Sigmoid colon (tissue), 7 donors: ENCODE results near the gene NFE2L3. TPM values are rescaled to one million over a fixed set of nuclear protein-coding genes. Genes with fewer than 3 reads are reported as not detected.
"Not testable (repeated sequence)": the region's sequence is repeated elsewhere in the genome, so short reads cannot be mapped to it uniquely, and the experiment has no call there.

Experiments used
- DNase-seq: peaks from one replicate; pipeline ENCODE4 v3.0.0-alpha.2; 2019
- H3K27ac ChIP-seq, 4 donors: fragments of 200-600 bp; sonication (generic); one replicate each; pipeline ENCODE4 v1.5.1; 2016 to 2019; ENCODE audit warnings: mild to moderate bottlenecking in 1 of 4
- H3K27me3 ChIP-seq, 3 donors: fragments of 200-600 bp; sonication (generic); one replicate each; pipeline ENCODE4 v1.5.1; 2019; ENCODE audit warnings: mild to moderate bottlenecking in 1 of 3
- H3K36me3 ChIP-seq, 4 donors: fragments of 200-600 bp; sonication (generic); one replicate each; pipeline ENCODE4 v1.5.1; 2016 to 2019
- H3K4me1 ChIP-seq, 4 donors: fragments of 200-600 bp; sonication (generic); one replicate each; pipeline ENCODE4 v1.5.1; 2017 to 2019
- H3K4me3 ChIP-seq, 4 donors: fragments of 200-600 bp; sonication (generic); one replicate each; pipeline ENCODE4 v1.5.1; 2017 to 2019; ENCODE audit warnings: mild to moderate bottlenecking in 2 of 4, moderate library complexity in 1 of 4
- H3K9me3 ChIP-seq, 4 donors: fragments of 200-600 bp in 3 of 4; sonication (generic) in 3 of 4; one replicate each; pipeline versions ENCODE4 v1.5.1 to v1.6.1; 2013 to 2019
- CTCF ChIP-seq, 4 experiments: fragments of 450-650 bp in 3 of 4; fragments of 200-600 bp in 1 of 4; IDR thresholded peaks; one replicate each; pipeline ENCODE4 v1.5.1; 2016 to 2019; ENCODE audit warnings: antibody characterized with exemption in 4 of 4, mild to moderate bottlenecking in 3 of 4, moderate library complexity in 2 of 4
- EP300 ChIP-seq, 4 donors: sonication (generic); formaldehyde crosslinking; IDR thresholded peaks; one replicate each; pipeline ENCODE4 v1.6.1; 2017; ENCODE audit warnings: antibody characterized with exemption in 4 of 4
- POLR2A ChIP-seq, 2 donors: fragments of 450-650 bp; IDR thresholded peaks; one replicate each; pipeline ENCODE4 v1.6.1; 2016; ENCODE audit warnings: antibody characterized with exemption in 2 of 2, mild to moderate bottlenecking in 2 of 2, moderate library complexity in 2 of 2
- POLR2AphosphoS5 ChIP-seq, 4 donors: sonication (generic); formaldehyde crosslinking; IDR thresholded peaks; one replicate each; pipeline ENCODE4 v1.6.1; 2017; ENCODE audit warnings: antibody characterized with exemption in 4 of 4
- WGBS, 2 donors: extraction: QIAGEN DNeasy Blood & Tissue Kit; methylation state at CpG; one replicate each; pipeline ENCODE4 v1.1.7; 2013; 5-methylcytosine and 5-hydroxymethylcytosine counted together
- intact Hi-C: fragments of 100-400 bp; cut with DNase I; formaldehyde crosslinking; loops from one replicate; pipeline ENCODE4 v1.15.1; 2023
- polyA plus RNA-seq, 3 donors: library from polyadenylated mRNA; stranded (reverse); fragments of 200-250 nt; gene quantifications; one replicate each; pipeline ENCODE4 v1.2.3, GENCODE V29; 2013
- total RNA-seq, 4 donors: library from RNA; depleted of rRNA; stranded (reverse); fragments of >200 nt; gene quantifications; one replicate each; pipeline ENCODE4 v1.1.0, GENCODE V29; 2016
- donor health status: healthy with polysubstance abuse.
- donor health status: Bipolar disorder and iron deficiency.
- donor health status: healthy.

NFE2L3 gene
- total and polyA plus RNA-seq, 7 donors: 0.55 to 15.0 (median 1.9) TPM

DNA sequence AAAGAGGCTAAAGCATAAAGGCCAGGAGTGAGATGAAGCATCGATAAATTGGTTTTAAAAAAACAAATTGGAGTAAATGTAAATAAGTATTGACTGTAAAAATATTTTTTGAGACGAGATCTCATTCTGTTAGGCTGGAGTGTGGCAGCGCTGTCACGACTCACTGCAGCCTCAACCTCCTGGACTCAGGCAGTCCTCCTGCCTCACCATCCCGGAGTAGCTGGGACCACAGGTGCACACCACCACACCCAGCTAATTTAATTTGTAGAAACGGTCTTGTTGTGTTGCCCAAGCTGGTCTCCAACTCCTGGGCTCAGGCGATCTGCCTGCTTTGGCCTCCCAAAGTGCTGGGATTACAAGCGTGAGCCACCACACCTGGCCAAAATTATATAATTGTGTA, 30.7 kb downstream of the NFE2L3 start:
- Histone ChIP-seq H3K4me3 (no peak overlapping the region), H3K36me3 (peaks cover 0 to 13% (median 2%) of the 10 kb centered on the region in 4 donors), H3K27me3 (no peaks in the 10 kb centered on the region), H3K27ac (peak overlapping the region in 2 of 4 donors; percentile 7 to 47), H3K4me1 (peaks cover 0 to 5% (median 0%) of the 10 kb centered on the region in 4 donors), H3K9me3 (no peaks in the 10 kb centered on the region)
- 71 to 87% methylated on average over 8 of the region's 8 CpGs for WGBS, 2 donors
- no peak for DNase-seq
- TF ChIP-seq EP300 (IDR thresholded peaks at IDR 0.05): no peak
- TF ChIP-seq POLR2A (IDR thresholded peaks at IDR 0.05): no peak
- peak in 2 of 4 donors; percentile 18 to 46 for TF ChIP-seq POLR2AphosphoS5 (IDR thresholded peaks at IDR 0.05)
- TF ChIP-seq CTCF (IDR thresholded peaks at IDR 0.05): no peak
- intact Hi-C loops: no loop called here

GRCh38 chr7:26183545-26184280, 31.7 kb downstream of the NFE2L3 start:
- TF ChIP-seq POLR2AphosphoS5 (IDR thresholded peaks at IDR 0.05) (peak in 1 of 4 donors; percentile 58), POLR2A (IDR thresholded peaks at IDR 0.05) (no peak)
- DNase-seq: no peak
- H3K4me3 ChIP-seq: no peak overlapping the region
- H3K9me3 ChIP-seq: no peaks in the 10 kb centered on the region
- no peaks in the 10 kb centered on the region for H3K27me3 ChIP-seq
- intact Hi-C loops: no loop called here
- WGBS, 2 donors: 30 to 71% methylated on average over 4 of the region's 4 CpGs
- H3K36me3 ChIP-seq: peaks cover 4 to 23% (median 8%) of the 10 kb centered on the region in 4 donors
- H3K27ac ChIP-seq: peak overlapping the region in 2 of 4 donors; percentile 7 to 47
- H3K4me1 ChIP-seq: peaks cover 0 to 5% (median 0%) of the 10 kb centered on the region in 4 donors

GRCh38 chr7:26184281-26185101, 32.5 kb downstream of the NFE2L3 start:
- H3K4me3 ChIP-seq, DNase-seq, intact Hi-C loops, H3K27me3 ChIP-seq, H3K9me3 ChIP-seq, H3K4me1 ChIP-seq: not testable (repeated sequence)
- TF ChIP-seq POLR2AphosphoS5 (IDR thresholded peaks at IDR 0.05): peak in 1 of 4 donors; percentile 26
- WGBS, 2 donors: 71 to 81% methylated on average over 4 of the region's 4 CpGs
- H3K36me3 ChIP-seq: peaks cover 4 to 31% (median 16%) of the 10 kb centered on the region in 4 donors
- peak overlapping the region in 1 of 4 donors; percentile 7 for H3K27ac ChIP-seq

DNA sequence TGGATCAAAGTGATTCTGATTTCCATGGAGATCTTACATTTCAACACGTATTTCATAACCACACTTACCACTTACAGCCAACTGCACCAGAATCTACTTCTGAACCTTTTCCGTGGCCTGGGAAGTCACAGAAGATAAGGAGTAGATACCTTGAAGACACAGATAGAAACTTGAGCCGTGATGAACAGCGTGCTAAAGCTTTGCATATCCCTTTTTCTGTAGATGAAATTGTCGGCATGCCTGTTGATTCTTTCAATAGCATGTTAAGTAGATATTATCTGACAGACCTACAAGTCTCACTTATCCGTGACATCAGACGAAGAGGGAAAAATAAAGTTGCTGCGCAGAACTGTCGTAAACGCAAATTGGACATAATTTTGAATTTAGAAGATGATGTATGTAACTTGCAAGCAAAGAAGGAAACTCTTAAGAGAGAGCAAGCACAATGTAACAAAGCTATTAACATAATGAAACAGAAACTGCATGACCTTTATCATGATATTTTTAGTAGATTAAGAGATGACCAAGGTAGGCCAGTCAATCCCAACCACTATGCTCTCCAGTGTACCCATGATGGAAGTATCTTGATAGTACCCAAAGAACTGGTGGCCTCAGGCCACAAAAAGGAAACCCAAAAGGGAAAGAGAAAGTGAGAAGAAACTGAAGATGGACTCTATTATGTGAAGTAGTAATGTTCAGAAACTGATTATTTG, 33.3 kb downstream of the NFE2L3 start:
- TF ChIP-seq CTCF (IDR thresholded peaks at IDR 0.05) (no peak), POLR2AphosphoS5 (IDR thresholded peaks at IDR 0.05) (peak in 1 of 4 donors; percentile 2), EP300 (IDR thresholded peaks at IDR 0.05) (no peak), POLR2A (IDR thresholded peaks at IDR 0.05) (no peak)
- DNase-seq: no peak
- Histone ChIP-seq H3K27me3 (no peaks in the 10 kb centered on the region), H3K9me3 (no peaks in the 10 kb centered on the region), H3K4me3 (no peak overlapping the region), H3K4me1 (peaks cover 0 to 5% (median 0%) of the 10 kb centered on the region in 4 donors), H3K27ac (no peak overlapping the region), H3K36me3 (peaks cover 4 to 39% (median 22%) of the 10 kb centered on the region in 4 donors)
- intact Hi-C loops: no loop called here
- 92 to 95% methylated on average over 10 of the region's 10 CpGs for WGBS, 2 donors

DNA sequence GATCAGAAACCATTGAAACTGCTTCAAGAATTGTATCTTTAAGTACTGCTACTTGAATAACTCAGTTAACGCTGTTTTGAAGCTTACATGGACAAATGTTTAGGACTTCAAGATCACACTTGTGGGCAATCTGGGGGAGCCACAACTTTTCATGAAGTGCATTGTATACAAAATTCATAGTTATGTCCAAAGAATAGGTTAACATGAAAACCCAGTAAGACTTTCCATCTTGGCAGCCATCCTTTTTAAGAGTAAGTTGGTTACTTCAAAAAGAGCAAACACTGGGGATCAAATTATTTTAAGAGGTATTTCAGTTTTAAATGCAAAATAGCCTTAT, 33.8 kb downstream of the NFE2L3 start:
- H3K36me3 ChIP-seq: peaks cover 4 to 44% (median 27%) of the 10 kb centered on the region in 4 donors
- H3K27ac ChIP-seq: no peak overlapping the region
- DNase-seq: no peak
- no peaks in the 10 kb centered on the region for H3K27me3 ChIP-seq
- no peak overlapping the region for H3K4me3 ChIP-seq
- TF ChIP-seq EP300 (IDR thresholded peaks at IDR 0.05) (no peak), CTCF (IDR thresholded peaks at IDR 0.05) (no peak), POLR2A (IDR thresholded peaks at IDR 0.05) (no peak), POLR2AphosphoS5 (IDR thresholded peaks at IDR 0.05) (no peak)
- peaks cover 0 to 7% (median 0%) of the 10 kb centered on the region in 4 donors for H3K4me1 ChIP-seq
- 93 to 95% methylated on average over 1 of the region's 1 CpG for WGBS, 2 donors
- intact Hi-C loops: no loop called here
- no peaks in the 10 kb centered on the region for H3K9me3 ChIP-seq
